T-cell (primary cell): ENCODE measurements around the gene IARS2. TPM values are rescaled to one million over a fixed set of nuclear protein-coding genes. Genes with fewer than 3 reads are reported as not detected.

Experiments
- ATAC-seq, 4 experiments: fragments of 200-7000 bp in 3 of 4; fragments of 150-1000 bp in 1 of 4; cut with Tn5 transposase; replicated peaks in 1 of 4; 1 replicate in 3 of 4; 2 replicates in 1 of 4; pipeline ENCODE4 v1.10.0; 2021; ENCODE audit warnings: moderate library complexity in 3 of 4, mild to moderate bottlenecking in 2 of 4, moderate number of reproducible peaks in 1 of 4
- CTCF ChIA-PET, 2 donors: fragments of 300-600 bp; sonication (Branson Sonifier 250); formaldehyde crosslinking; loops; one replicate each; lab custom pipeline; 2022; ENCODE audit warnings: antibody characterized with exemption in 2 of 2; lab: Charles Lee
- POLR2A ChIA-PET, 2 donors: fragments of 300-600 bp; sonication (Branson Sonifier 250); formaldehyde crosslinking; loops; one replicate each; lab custom pipeline; 2022; ENCODE audit warnings: antibody characterized with exemption in 2 of 2; lab: Charles Lee
- DNase-seq, 35 experiments: peaks; one replicate each; pipeline versions ENCODE4 v3.0.0 to v3.0.0-alpha.2; 2013 to 2023
- H3K27ac ChIP-seq: one replicate; pipeline ENCODE4 v1.5.1; 2013; ENCODE audit warnings: low read length
- H3K27me3 ChIP-seq, 2 experiments: replicated peaks in 1 of 2; 1 replicate in 1 of 2; 2 replicates in 1 of 2; pipeline versions ENCODE4 v1.6.1 to v1.7.0; 2013; ENCODE audit warnings: low read length in 1 of 2, mixed read lengths in 1 of 2; ENCODE audit not compliant: control insufficient read depth in 2 of 2, insufficient read depth in 2 of 2; ENCODE audit errors: extremely low read depth in 1 of 2
- H3K36me3 ChIP-seq, 2 donors: 1 replicate in 1 of 2; 2 replicates in 1 of 2; pipeline versions ENCODE4 v1.6.1 to v1.7.0; 2013; ENCODE audit warnings: low read length in 1 of 2; ENCODE audit not compliant: control insufficient read depth in 2 of 2, insufficient read depth in 1 of 2; ENCODE audit errors: extremely low read depth in 1 of 2
- H3K4me1 ChIP-seq, 2 experiments: 1 replicate in 1 of 2; 2 replicates in 1 of 2; pipeline versions ENCODE4 v1.6.1 to v1.7.0; 2013; ENCODE audit warnings: low read length in 2 of 2, mixed read lengths in 1 of 2; ENCODE audit not compliant: insufficient read depth in 2 of 2, control insufficient read depth in 1 of 2; ENCODE audit errors: extremely low read depth in 1 of 2
- H3K4me3 ChIP-seq, 2 donors: 1 replicate in 1 of 2; 2 replicates in 1 of 2; pipeline versions ENCODE4 v1.5.1 to v1.7.0; 2013; ENCODE audit warnings: mild to moderate bottlenecking in 2 of 2, low read length in 1 of 2, moderate library complexity in 1 of 2; ENCODE audit not compliant: control insufficient read depth in 1 of 2; ENCODE audit errors: extremely low read depth in 1 of 2
- H3K9me3 ChIP-seq: 2 replicates; pipeline ENCODE4 v1.7.0; 2013
- H3K27ac Mint-ChIP-seq, 2 donors: one replicate each; pipeline ENCODE4 v1.8.0; 2020 to 2021; ENCODE audit warnings: mild to moderate bottlenecking in 2 of 2, mixed read lengths in 2 of 2
- H3K27me3 Mint-ChIP-seq, 2 donors: one replicate each; pipeline ENCODE4 v1.8.0; 2021 to 2022; ENCODE audit warnings: mixed read lengths in 2 of 2
- H3K36me3 Mint-ChIP-seq: one replicate; pipeline ENCODE4 v1.8.0; 2021; ENCODE audit warnings: mixed read lengths
- H3K4me1 Mint-ChIP-seq, 3 donors: one replicate each; pipeline ENCODE4 v1.8.0; 2020 to 2022; ENCODE audit warnings: mixed read lengths in 3 of 3, mild to moderate bottlenecking in 1 of 3
- H3K4me3 Mint-ChIP-seq, 3 donors: one replicate each; pipeline ENCODE4 v1.8.0; 2020 to 2022; ENCODE audit warnings: mild to moderate bottlenecking in 3 of 3, mixed read lengths in 3 of 3, moderate library complexity in 3 of 3
- H3K9me3 Mint-ChIP-seq, 3 donors: one replicate each; pipeline ENCODE4 v1.8.0; 2020 to 2022; ENCODE audit warnings: mixed read lengths in 3 of 3
- WGBS: methylation state at CpG from one replicate; pipeline ENCODE4 v1.1.5; 2013; ENCODE audit warnings: missing lambda C conversion rate; ENCODE audit not compliant: insufficient coverage; 5-methylcytosine and 5-hydroxymethylcytosine counted together
- total RNA-seq, 35 experiments: library from RNA in 6 of 35; stranded (reverse) in 6 of 35; fragments of 120-200 nt in 1 of 35; gene quantifications; one replicate each; pipeline versions ENCODE4 v1.2.1 to v1.2.4 and lab custom pipeline; 2013 to 2026

The IARS2 gene
- 10 to 100 TPM; 35.4 to 43.2 (median 42.3) TPM for total RNA-seq
- total RNA-seq (2013) = 64.4 TPM
- 46.1 to 193 (median 87.4) reads per million in 29 experiments for total RNA-seq (lab: John Stamatoyannopoulos, UW)

- POLR2A ChIA-PET = interaction anchor here in 1 of 2 donors (0.7 kb wide), 1 partner anchor 31 kb away, joined by 5 read pairs; no protein-coding TSS in a partner anchor
- H3K4me3 ChIP-seq = peak within 1 kb of the TSS; percentile 83 to 91
- WGBS = under 1% methylated on average over 58 of the region's 73 CpGs
Observed at GRCh38 chr1:220094016-220094911, at the start of gene IARS2. TSS of gene IARS2 (plus strand) at chr1:220094132. CDS start at chr1:220094217, 85 bp downstream.

GRCh38 chr1:220044678-220045355 is 49.1 kb upstream of the IARS2 start:
- Mint-ChIP-seq H3K4me3 (peak overlapping the region; percentile 96 to 98 (median 96)), H3K27me3 (no peaks in the 10 kb centered on the region), H3K9me3 (no peaks in the 10 kb centered on the region), H3K27ac (peak overlapping the region; percentile 94 to 97), H3K36me3 (no peaks in the 10 kb centered on the region), H3K4me1 (peaks cover 32 to 45% (median 40%) of the 10 kb centered on the region in 3 donors)
- Histone ChIP-seq H3K27me3 (no peaks in the 10 kb centered on the region), H3K4me1 (peaks cover 3 to 16% of the 10 kb centered on the region in 2 experiments), H3K9me3 (no peaks in the 10 kb centered on the region), H3K36me3 (peaks cover 4 to 12% of the 10 kb centered on the region in 2 donors), H3K4me3 (peak overlapping the region; percentile 80 to 89), H3K27ac (peak overlapping the region; percentile 79)
- POLR2A ChIA-PET = interaction anchor here in 1 of 2 donors (0.5 to 0.6 kb wide), 3 partner anchors 13 to 43 kb away, joined by 3 to 4 read pairs (median 4); no protein-coding TSS in a partner anchor
- ATAC-seq (no peak), DNase-seq (peak in 1 of 35 experiments; percentile 11)
- CTCF ChIA-PET = interaction anchor here in 1 of 2 donors (0.6 kb wide), 1 partner anchor 67 kb away, joined by 3 read pairs; no protein-coding TSS in a partner anchor
- WGBS = 60% methylated on average over 1 of the region's 4 CpGs

More at GRCh38 chr1:220094016-220094911, at the start of gene IARS2:
- Histone ChIP-seq H3K36me3 (peaks cover 4 to 20% of the 10 kb centered on the region in 2 donors), H3K27ac (peak within 1 kb of the TSS; percentile 32), H3K4me1 (peaks cover 21 to 25% of the 10 kb centered on the region in 2 experiments), H3K9me3 (no peaks in the 10 kb centered on the region), H3K27me3 (no peaks in the 10 kb centered on the region)
- H3K36me3 Mint-ChIP-seq = peaks cover 10% of the 10 kb centered on the region
- peak; percentile 82 to 95 (median 91) for DNase-seq
- CTCF ChIA-PET = interaction anchor here (0.5 to 1.0 kb wide), 5 partner anchors 21 to 178 kb away, joined by 3 read pairs; partner anchors contain the start of gene RAB3GAP2 (in 1 of the 2)
- peak within 1 kb of the TSS; percentile 67 to 80 for H3K27ac Mint-ChIP-seq
- H3K4me1 Mint-ChIP-seq = peaks cover 27 to 47% (median 46%) of the 10 kb centered on the region in 3 donors
- ATAC-seq = peak; percentile 78 to 86 (median 84)
- H3K4me3 Mint-ChIP-seq = peak within 1 kb of the TSS; percentile 64 to 79 (median 77)
- H3K9me3 Mint-ChIP-seq = no peaks in the 10 kb centered on the region
- H3K27me3 Mint-ChIP-seq = no peaks in the 10 kb centered on the region

GRCh38 chr1:220045356-220046051 is 48.4 kb upstream of the IARS2 start:
- Histone ChIP-seq H3K4me1 (peaks cover 3 to 16% of the 10 kb centered on the region in 2 experiments), H3K4me3 (peak overlapping the region; percentile 80 to 89), H3K27me3 (no peaks in the 10 kb centered on the region), H3K27ac (peak overlapping the region; percentile 79), H3K9me3 (no peaks in the 10 kb centered on the region), H3K36me3 (peaks cover under 1 to 5% of the 10 kb centered on the region in 2 donors)
- Mint-ChIP-seq H3K36me3 (no peaks in the 10 kb centered on the region), H3K4me1 (peaks cover 32 to 45% (median 40%) of the 10 kb centered on the region in 3 donors), H3K4me3 (peak overlapping the region; percentile 96 to 98 (median 96)), H3K27ac (peak overlapping the region; percentile 94 to 97), H3K9me3 (no peaks in the 10 kb centered on the region), H3K27me3 (no peaks in the 10 kb centered on the region)
- ChIA-PET POLR2A (no interaction called here), CTCF (interaction anchor here in 1 of 2 donors (0.6 to 0.7 kb wide), 3 partner anchors 45 to 67 kb away, joined by 3 to 10 read pairs (median 3); no protein-coding TSS in a partner anchor)
- WGBS = 8% methylated on average over 5 of the region's 17 CpGs
- ATAC-seq (no peak), DNase-seq (peak in 1 of 35 experiments; percentile 52)

GRCh38 chr1:220046052-220046930 is 47.6 kb upstream of the IARS2 start, which contains the start of gene EPRS1:
TSS of gene EPRS1 (minus strand) at chr1:220046505. CDS start at chr1:220046388, 117 bp downstream.
- Mint-ChIP-seq H3K4me1 (peaks cover 31 to 45% (median 40%) of the 10 kb centered on the region in 3 donors), H3K4me3 (peak within 1 kb of the TSS; percentile 96 to 98 (median 96)), H3K27ac (peak within 1 kb of the TSS; percentile 94 to 97), H3K36me3 (no peaks in the 10 kb centered on the region), H3K9me3 (no peaks in the 10 kb centered on the region), H3K27me3 (no peaks in the 10 kb centered on the region)
- ChIA-PET CTCF (interaction anchor here in 1 of 2 donors (0.6 to 0.7 kb wide), 2 partner anchors 44 to 65 kb away, joined by 3 to 10 read pairs; no protein-coding TSS in a partner anchor), POLR2A (interaction anchor here in 1 of 2 donors (0.6 kb wide), 1 partner anchor 44 kb away, joined by 9 read pairs; no protein-coding TSS in a partner anchor)
- DNase-seq (peak; percentile 83 to 99 (median 94)), ATAC-seq (peak; percentile 97 to 100 (median 99))
- Histone ChIP-seq H3K27me3 (no peaks in the 10 kb centered on the region), H3K9me3 (no peaks in the 10 kb centered on the region), H3K4me3 (peak within 1 kb of the TSS; percentile 80 to 89), H3K27ac (peak within 1 kb of the TSS; percentile 79), H3K36me3 (peaks cover 0 to 2% of the 10 kb centered on the region in 2 donors), H3K4me1 (peaks cover 3 to 16% of the 10 kb centered on the region in 2 experiments)
- under 1% methylated on average over 64 of the region's 71 CpGs for WGBS

- H3K9me3 ChIP-seq = no peaks in the 10 kb centered on the region
- ATAC-seq (peak in 3 of 4 experiments; percentile 43 to 77 (median 73)), DNase-seq (peak in 1 of 35 experiments; percentile 60)
- H3K4me3 Mint-ChIP-seq = no peak overlapping the region
- H3K36me3 ChIP-seq = peaks cover 7 to 11% of the 10 kb centered on the region in 2 donors
- ChIA-PET CTCF (no interaction called here), POLR2A (no interaction called here)
- H3K4me1 Mint-ChIP-seq = peaks cover 0 to 10% (median 6%) of the 10 kb centered on the region in 3 donors
- H3K27ac ChIP-seq = peak overlapping the region; percentile 45
- no peak overlapping the region for H3K4me3 ChIP-seq
- WGBS = no CpG with 5 or more reads among the region's 1 CpG
- no peaks in the 10 kb centered on the region for H3K27me3 Mint-ChIP-seq
- peak overlapping the region; percentile 53 to 74 for H3K27ac Mint-ChIP-seq
- H3K27me3 ChIP-seq = no peaks in the 10 kb centered on the region
- H3K4me1 ChIP-seq = peaks cover 0 to 10% of the 10 kb centered on the region in 2 experiments
- H3K9me3 Mint-ChIP-seq = no peaks in the 10 kb centered on the region
- peaks cover 12% of the 10 kb centered on the region for H3K36me3 Mint-ChIP-seq
Observed at GRCh38 chr1:220056374-220056773, 37.6 kb upstream of the IARS2 start.
